Activated effector memory CD4-positive, alpha-beta T cell treated with Interleukin-2 at 50 U/mL for 16 hours (primary cell): ENCODE data around the gene SMG5.

Experiments used
- DNase-seq: peaks from one replicate; pipeline ENCODE4 v3.0.0-alpha.2; 2020

The SMG5 gene

DNA sequence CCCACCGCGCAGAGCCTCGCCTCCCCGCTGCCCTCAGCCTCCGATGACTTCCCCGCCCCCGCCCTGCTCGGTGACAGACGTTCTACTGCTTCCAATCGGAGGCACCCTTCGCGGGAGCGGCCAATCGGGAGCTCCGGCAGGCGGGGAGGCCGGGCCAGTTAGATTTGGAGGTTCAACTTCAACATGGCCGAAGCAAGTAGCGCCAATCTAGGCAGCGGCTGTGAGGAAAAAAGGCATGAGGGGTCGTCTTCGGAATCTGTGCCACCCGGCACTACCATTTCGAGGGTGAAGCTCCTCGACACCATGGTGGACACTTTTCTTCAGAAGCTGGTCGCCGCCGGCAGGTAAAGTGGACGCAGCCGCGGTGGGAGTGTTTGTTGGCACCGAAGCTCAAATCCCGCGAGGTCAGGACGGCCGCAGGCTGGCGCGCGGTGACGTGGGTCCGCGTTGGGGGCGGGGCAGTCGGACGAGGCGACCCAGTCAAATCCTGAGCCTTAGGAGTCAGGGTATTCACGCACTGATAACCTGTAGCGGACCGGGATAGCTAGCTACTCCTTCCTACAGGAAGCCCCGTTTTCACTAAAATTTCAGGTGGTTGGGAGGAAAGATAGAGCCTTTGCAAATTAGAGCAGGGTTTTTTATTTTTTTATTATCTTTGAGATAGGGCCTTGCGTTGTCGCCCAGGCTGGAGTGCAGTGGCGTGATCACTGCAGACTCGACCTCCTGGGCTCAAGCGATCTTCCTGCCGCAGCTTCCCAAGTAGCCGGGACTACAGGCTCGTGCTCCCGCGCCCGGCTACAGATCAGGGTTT lies 69.6 kb downstream of the SMG5 start, which contains the start of gene PMF1:
PMF1 (plus strand) TSS at position 175 of the 811 bp plus-strand sequence; CDS start at position 184, 9 bp downstream.
- DNase-seq, result peak; percentile 91

GRCh38 chr1:156212130-156212529 lies 70.5 kb downstream of the SMG5 start:
- no peak for DNase-seq

GRCh38 chr1:156211243-156211642 lies 71.4 kb downstream of the SMG5 start:
- DNase-seq, result no peak

GRCh38 chr1:156204686-156205085 lies 77.9 kb downstream of the SMG5 start:
- no peak for DNase-seq

DNA sequence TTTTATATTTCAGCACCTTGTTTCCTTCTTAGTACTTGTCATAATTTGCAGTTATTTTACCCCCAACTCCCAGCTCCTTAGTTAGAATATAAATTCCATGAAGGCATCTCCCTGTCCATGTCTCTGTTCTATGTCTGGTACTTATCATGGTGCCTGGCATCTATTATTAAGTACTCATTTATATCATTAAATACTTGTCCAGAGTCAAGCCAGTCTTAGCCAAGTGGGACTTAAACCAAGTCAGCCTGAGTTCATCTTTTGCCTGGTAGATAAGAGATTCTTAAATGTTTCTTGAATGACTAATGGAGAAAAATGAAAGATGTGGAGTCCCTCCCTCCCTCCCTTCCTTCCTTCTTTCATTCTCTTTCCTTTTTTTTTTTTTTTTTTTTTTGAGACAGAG lies 79.3 kb downstream of the SMG5 start:
- DNase-seq, result no peak

DNA sequence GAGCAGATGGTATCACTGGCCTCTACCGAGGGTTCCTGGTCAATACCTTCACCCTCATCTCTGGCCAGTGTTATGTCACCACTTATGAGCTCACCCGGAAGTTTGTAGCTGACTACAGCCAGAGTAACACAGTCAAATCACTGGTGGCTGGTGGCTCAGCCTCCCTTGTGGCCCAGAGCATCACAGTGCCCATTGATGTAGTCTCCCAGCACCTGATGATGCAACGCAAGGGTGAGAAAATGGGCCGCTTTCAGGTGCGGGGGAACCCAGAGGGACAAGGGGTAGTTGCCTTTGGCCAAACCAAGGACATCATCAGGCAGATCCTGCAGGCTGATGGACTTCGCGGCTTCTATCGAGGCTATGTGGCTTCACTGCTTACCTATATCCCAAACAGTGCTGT lies 82.6 kb downstream of the SMG5 start:
- no peak for DNase-seq
